Neural cell (in vitro differentiated cells): Measurements from ENCODE around the gene PTX4. TPM values are rescaled to one million over a fixed set of nuclear protein-coding genes. Genes with fewer than 3 reads are reported as not detected.

Source experiments
- H2AFZ ChIP-seq: fragments of 200-600, 300-800 bp; sonication (generic), shearing (Covaris generic); 2 replicates; pipeline ENCODE4 v1.6.0; 2014; ENCODE audit warnings: low read depth, mild to moderate bottlenecking, antibody characterized with exemption, low read length, moderate library complexity
- H3F3A ChIP-seq: fragments of 200-600 bp; shearing (Covaris generic); 2 replicates; pipeline ENCODE4 v1.6.1; 2016; ENCODE audit warnings: mild to moderate bottlenecking, moderate library complexity, mixed read lengths, antibody characterized with exemption, low read length; ENCODE audit not compliant: insufficient read depth, poor library complexity, severe bottlenecking
- H3K27ac ChIP-seq: fragments of 200-600, 300-800 bp; sonication (generic), shearing (Covaris generic); 2 replicates; pipeline ENCODE4 v1.5.1; 2014; ENCODE audit warnings: mild to moderate bottlenecking, low read length, moderate library complexity
- H3K27me3 ChIP-seq: fragments of 300-800, 200-600 bp; sonication (generic), shearing (Covaris generic); 2 replicates; pipeline ENCODE4 v1.6.0; 2014; ENCODE audit warnings: mild to moderate bottlenecking, low read depth, low read length, moderate library complexity; ENCODE audit not compliant: insufficient read depth
- H3K36me3 ChIP-seq: fragments of 300-800, 200-600 bp; sonication (generic), shearing (Covaris generic); 2 replicates; pipeline ENCODE4 v1.5.1; 2014; ENCODE audit warnings: mild to moderate bottlenecking, antibody characterized with exemption, low read length, moderate library complexity; ENCODE audit not compliant: insufficient read depth
- H3K4me2 ChIP-seq: fragments of 300-800, 200-600 bp; sonication (generic), shearing (Covaris generic); 2 replicates; pipeline ENCODE4 v1.6.0; 2014; ENCODE audit warnings: mild to moderate bottlenecking, low read length
- H3K4me3 ChIP-seq: fragments of 300-800, 200-600 bp; sonication (generic), shearing (Covaris generic); 2 replicates; pipeline ENCODE4 v1.5.1; 2014; ENCODE audit warnings: mild to moderate bottlenecking, low read length, moderate library complexity
- H3K79me2 ChIP-seq: fragments of 200-600 bp; shearing (Covaris generic); replicated peaks from 2 replicates; pipeline ENCODE4 v1.6.0; 2014; ENCODE audit warnings: mild to moderate bottlenecking, low read length, moderate library complexity; ENCODE audit not compliant: insufficient read depth
- H3K9ac ChIP-seq: fragments of 300-800, 200-600 bp; sonication (generic), shearing (Covaris generic); 2 replicates; pipeline ENCODE4 v1.6.1; 2016; ENCODE audit warnings: mild to moderate bottlenecking, low read length, mixed read lengths
- H3K9me2 ChIP-seq: fragments of 200-600 bp; shearing (Covaris generic); 2 replicates; pipeline ENCODE4 v1.6.1; 2016; ENCODE audit warnings: mild to moderate bottlenecking, low read length, mixed read lengths; ENCODE audit not compliant: insufficient read depth
- H3K9me3 ChIP-seq: fragments of 200-600, 300-800 bp; sonication (generic), shearing (Covaris generic); 2 replicates; pipeline ENCODE4 v1.6.1; 2016; ENCODE audit warnings: mild to moderate bottlenecking, mixed run types, low read length, moderate library complexity, mixed read lengths
- H4K20me1 ChIP-seq: fragments of 200-600 bp; shearing (Covaris generic); 2 replicates; pipeline ENCODE4 v1.6.1; 2016; ENCODE audit warnings: mild to moderate bottlenecking, mixed run types; ENCODE audit not compliant: insufficient read depth
- EP300 ChIP-seq: fragments of 450-650 bp; conservative IDR thresholded peaks from 2 replicates; pipeline ENCODE4 v1.6.1; 2014; ENCODE audit warnings: antibody characterized with exemption, mild to moderate bottlenecking, moderate library complexity; ENCODE audit not compliant: poor library complexity, severe bottlenecking
- EZH2 ChIP-seq: fragments of 200-600, 300-800 bp; shearing (Covaris generic), sonication (generic); IDR thresholded peaks from 2 replicates; pipeline ENCODE4 v1.6.1; 2014; ENCODE audit warnings: antibody characterized with exemption, low read length, borderline replicate concordance, mild to moderate bottlenecking; ENCODE audit not compliant: insufficient read depth, poor library complexity, severe bottlenecking
- MXI1 ChIP-seq: fragments of 450-650 bp; conservative IDR thresholded peaks from 2 replicates; pipeline ENCODE4 v1.6.1; 2014; ENCODE audit warnings: antibody characterized with exemption, mild to moderate bottlenecking; ENCODE audit not compliant: poor library complexity, severe bottlenecking
- POLR2AphosphoS5 ChIP-seq: IDR thresholded peaks from 2 replicates; pipeline ENCODE4 v1.6.1; 2012
- RAD21 ChIP-seq: fragments of 450-650 bp; conservative IDR thresholded peaks from 2 replicates; pipeline ENCODE4 v1.6.1; 2014; ENCODE audit warnings: antibody characterized with exemption, mild to moderate bottlenecking, moderate library complexity
- SMC3 ChIP-seq: fragments of 450-650 bp; conservative IDR thresholded peaks from 2 replicates; pipeline ENCODE4 v1.6.1; 2014; ENCODE audit warnings: antibody characterized with exemption, mild to moderate bottlenecking, moderate library complexity; ENCODE audit not compliant: poor library complexity
- TAF1 ChIP-seq: IDR thresholded peaks from 2 replicates; pipeline ENCODE4 v1.6.1; 2012; ENCODE audit warnings: low read depth
- polyA plus RNA-seq: library from polyadenylated mRNA; depleted of rRNA; stranded (reverse); fragments of >200 nt; gene quantifications from 2 replicates; pipeline ENCODE4 v1.2.3, GENCODE V29; 2014
- TF ChIP-seq, protein P1 (sequence below): fragments of 450-650 bp; IDR thresholded peaks from 2 replicates; pipeline ENCODE4 v1.5.1; 2014; ENCODE audit warnings: antibody characterized with exemption, mild to moderate bottlenecking, moderate library complexity; ENCODE audit not compliant: poor library complexity, severe bottlenecking
- TF ChIP-seq, protein P2 (sequence below): IDR thresholded peaks from 2 replicates; pipeline ENCODE4 v1.6.1; 2012; ENCODE audit warnings: borderline replicate concordance

The PTX4 gene
- polyA plus RNA-seq, 1 donor from 2014 or later = not detected

DNA sequence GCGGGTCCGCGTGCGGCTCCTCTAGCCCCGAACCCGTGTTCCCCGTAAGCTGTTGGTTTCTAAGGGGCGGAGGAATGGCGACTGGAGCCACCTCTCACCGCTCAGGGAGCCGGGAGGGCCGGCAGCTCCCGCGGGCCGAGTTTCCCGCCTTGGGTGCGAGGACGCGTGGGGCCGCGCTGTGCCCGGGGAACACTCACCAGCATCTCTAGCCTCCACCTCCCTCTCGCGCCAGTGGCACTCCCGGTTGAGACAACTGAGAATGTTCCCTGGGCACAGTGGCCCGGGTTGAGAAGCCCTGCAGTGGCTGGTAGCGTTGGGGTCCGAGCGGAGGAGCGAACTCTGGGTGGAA lies 5.0 kb upstream of the PTX4 start:
- peak overlapping the region; percentile 92 for H3K4me3 ChIP-seq
- no peaks in the 10 kb centered on the region for H3F3A ChIP-seq
- H3K36me3 ChIP-seq = no peaks in the 10 kb centered on the region
- H3K9ac ChIP-seq = peak overlapping the region; percentile 85
- no peaks in the 10 kb centered on the region for H4K20me1 ChIP-seq
- H3K9me3 ChIP-seq = no peaks in the 10 kb centered on the region
- no peaks in the 10 kb centered on the region for H3K27me3 ChIP-seq
- peak overlapping the region; percentile 61 for H3K27ac ChIP-seq
- no peaks in the 10 kb centered on the region for H3K9me2 ChIP-seq
- H3K79me2 ChIP-seq = no peaks in the 10 kb centered on the region
- H3K4me2 ChIP-seq = peak overlapping the region; percentile 55
- H2AFZ ChIP-seq = peak overlapping the region; percentile 45
- TF ChIP-seq RAD21 (no peak), MXI1 (peak; percentile 30), SMC3 (no peak)

DNA sequence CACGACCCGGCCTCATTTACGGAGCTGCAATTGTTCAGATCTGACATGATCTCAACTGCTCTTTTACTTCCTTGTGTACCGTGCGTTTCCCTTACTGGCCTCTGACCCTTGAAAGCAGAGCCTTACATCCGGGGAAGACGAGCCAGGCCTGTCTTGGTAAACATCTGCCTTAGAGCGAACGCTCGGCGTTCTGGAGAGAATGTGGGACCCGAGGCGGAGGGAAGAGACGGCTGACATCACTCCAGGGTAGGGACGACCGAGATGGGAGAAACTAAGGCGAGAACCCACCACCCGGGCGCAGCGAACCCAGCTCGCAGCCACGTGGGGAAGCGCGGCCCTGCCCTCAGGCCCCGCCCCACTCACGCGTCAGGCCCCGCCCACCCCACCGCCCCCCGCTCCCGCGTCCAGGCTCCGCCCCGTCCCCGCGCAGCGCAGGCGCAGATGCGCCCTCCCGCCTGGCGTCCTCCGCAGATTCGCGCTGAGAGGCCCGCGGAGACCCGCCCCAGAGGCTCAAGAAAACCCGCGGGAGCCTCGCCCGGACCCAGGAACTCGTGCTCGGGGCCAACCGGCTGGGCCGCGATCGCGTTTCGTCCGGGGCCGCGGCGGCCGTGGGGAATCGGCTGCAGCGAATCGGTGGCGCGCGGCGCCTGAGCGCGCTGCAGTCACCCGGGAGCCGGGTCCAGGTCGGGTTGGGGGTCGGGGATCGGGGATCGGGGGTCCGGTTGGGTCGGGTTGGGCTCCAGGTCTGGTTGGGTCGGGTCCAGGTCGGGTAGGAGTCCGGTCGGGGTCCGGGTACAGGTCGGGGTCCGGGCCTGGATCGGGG lies 4.4 kb upstream of the PTX4 start, which contains the start of gene TELO2:
Gene TELO2 (plus strand): TSS at position 438 of the 823 bp plus-strand sequence. CDS start 922 bp downstream, outside the sequence.
- Histone ChIP-seq H3K9me2 (no peaks in the 10 kb centered on the region), H3K4me3 (peak within 1 kb of the TSS; percentile 92), H3K9me3 (no peaks in the 10 kb centered on the region), H3K4me2 (peak within 1 kb of the TSS; percentile 77), H3K9ac (peak within 1 kb of the TSS; percentile 85), H3K27ac (peak within 1 kb of the TSS; percentile 61), H3F3A (no peaks in the 10 kb centered on the region), H3K36me3 (no peaks in the 10 kb centered on the region), H3K79me2 (no peaks in the 10 kb centered on the region), H4K20me1 (no peaks in the 10 kb centered on the region), H2AFZ (peak within 1 kb of the TSS; percentile 45), H3K27me3 (no peaks in the 10 kb centered on the region)
- TF ChIP-seq SMC3 (peak; percentile 9), RAD21 (no peak), EP300 (peak; percentile 98), MXI1 (peak; percentile 80), EZH2 (no peak), TAF1 (peak; percentile 72), POLR2AphosphoS5 (peak; percentile 71)
- TF ChIP-seq, protein P1, sequence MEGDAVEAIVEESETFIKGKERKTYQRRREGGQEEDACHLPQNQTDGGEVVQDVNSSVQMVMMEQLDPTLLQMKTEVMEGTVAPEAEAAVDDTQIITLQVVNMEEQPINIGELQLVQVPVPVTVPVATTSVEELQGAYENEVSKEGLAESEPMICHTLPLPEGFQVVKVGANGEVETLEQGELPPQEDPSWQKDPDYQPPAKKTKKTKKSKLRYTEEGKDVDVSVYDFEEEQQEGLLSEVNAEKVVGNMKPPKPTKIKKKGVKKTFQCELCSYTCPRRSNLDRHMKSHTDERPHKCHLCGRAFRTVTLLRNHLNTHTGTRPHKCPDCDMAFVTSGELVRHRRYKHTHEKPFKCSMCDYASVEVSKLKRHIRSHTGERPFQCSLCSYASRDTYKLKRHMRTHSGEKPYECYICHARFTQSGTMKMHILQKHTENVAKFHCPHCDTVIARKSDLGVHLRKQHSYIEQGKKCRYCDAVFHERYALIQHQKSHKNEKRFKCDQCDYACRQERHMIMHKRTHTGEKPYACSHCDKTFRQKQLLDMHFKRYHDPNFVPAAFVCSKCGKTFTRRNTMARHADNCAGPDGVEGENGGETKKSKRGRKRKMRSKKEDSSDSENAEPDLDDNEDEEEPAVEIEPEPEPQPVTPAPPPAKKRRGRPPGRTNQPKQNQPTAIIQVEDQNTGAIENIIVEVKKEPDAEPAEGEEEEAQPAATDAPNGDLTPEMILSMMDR = no peak
- TF ChIP-seq, protein P2, sequence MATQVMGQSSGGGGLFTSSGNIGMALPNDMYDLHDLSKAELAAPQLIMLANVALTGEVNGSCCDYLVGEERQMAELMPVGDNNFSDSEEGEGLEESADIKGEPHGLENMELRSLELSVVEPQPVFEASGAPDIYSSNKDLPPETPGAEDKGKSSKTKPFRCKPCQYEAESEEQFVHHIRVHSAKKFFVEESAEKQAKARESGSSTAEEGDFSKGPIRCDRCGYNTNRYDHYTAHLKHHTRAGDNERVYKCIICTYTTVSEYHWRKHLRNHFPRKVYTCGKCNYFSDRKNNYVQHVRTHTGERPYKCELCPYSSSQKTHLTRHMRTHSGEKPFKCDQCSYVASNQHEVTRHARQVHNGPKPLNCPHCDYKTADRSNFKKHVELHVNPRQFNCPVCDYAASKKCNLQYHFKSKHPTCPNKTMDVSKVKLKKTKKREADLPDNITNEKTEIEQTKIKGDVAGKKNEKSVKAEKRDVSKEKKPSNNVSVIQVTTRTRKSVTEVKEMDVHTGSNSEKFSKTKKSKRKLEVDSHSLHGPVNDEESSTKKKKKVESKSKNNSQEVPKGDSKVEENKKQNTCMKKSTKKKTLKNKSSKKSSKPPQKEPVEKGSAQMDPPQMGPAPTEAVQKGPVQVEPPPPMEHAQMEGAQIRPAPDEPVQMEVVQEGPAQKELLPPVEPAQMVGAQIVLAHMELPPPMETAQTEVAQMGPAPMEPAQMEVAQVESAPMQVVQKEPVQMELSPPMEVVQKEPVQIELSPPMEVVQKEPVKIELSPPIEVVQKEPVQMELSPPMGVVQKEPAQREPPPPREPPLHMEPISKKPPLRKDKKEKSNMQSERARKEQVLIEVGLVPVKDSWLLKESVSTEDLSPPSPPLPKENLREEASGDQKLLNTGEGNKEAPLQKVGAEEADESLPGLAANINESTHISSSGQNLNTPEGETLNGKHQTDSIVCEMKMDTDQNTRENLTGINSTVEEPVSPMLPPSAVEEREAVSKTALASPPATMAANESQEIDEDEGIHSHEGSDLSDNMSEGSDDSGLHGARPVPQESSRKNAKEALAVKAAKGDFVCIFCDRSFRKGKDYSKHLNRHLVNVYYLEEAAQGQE = no peak
